ENCODE data around the gene RHOF. TPM values are rescaled to one million over a fixed set of nuclear protein-coding genes. Genes with fewer than 3 reads are reported as not detected.

RHOF gene
- polyA plus RNA-seq, 1 of the 3 experiments (the other 2 are of a cell fraction): 5.0 TPM

- Histone ChIP-seq H3K4me3 (ENCODE audit: low read depth in 2 of 2, low read length in 1 of 2) (no peak overlapping the region), H3K4me1 (ENCODE audit: control insufficient read depth in 1 of 2, insufficient read depth in 2 of 2, low read depth in 1 of 2, low read length in 1 of 2) (peaks cover 17 to 18% of the 10 kb centered on the region in 2 experiments; a peak in 2 of 4 replicates), H3K9me2 (no peaks in the 10 kb centered on the region), H3K27me3 (ENCODE audit: insufficient read depth) (no peaks in the 10 kb centered on the region), H3K36me3 (replicated peaks in 1 of 2; ENCODE audit: control insufficient read depth in 1 of 2, insufficient read depth in 2 of 2, low read length in 1 of 2) (peaks cover 49 to 54% of the 10 kb centered on the region in 2 experiments), H3F3A (replicated peaks; ENCODE audit: insufficient read depth) (peaks cover 15% of the 10 kb centered on the region), H3K4me2 (no peak overlapping the region), H3K27ac (ENCODE audit: low read depth in 2 of 2, low read length in 1 of 2) (no peak overlapping the region), H2AFZ (ENCODE audit: low read depth) (no peak overlapping the region), H3K9ac (no peak overlapping the region), H3K79me2 (ENCODE audit: insufficient read depth) (peaks cover 66% of the 10 kb centered on the region), H3K9me3 (no peaks in the 10 kb centered on the region), H4K20me1 (ENCODE audit: insufficient read depth) (peaks cover 41% of the 10 kb centered on the region)
- CTCF ChIA-PET: interaction anchor here (3.9 to 18.3 kb wide), 4 partner anchors 14 to 41 kb away, joined by 36 to 675 read pairs (median 45); partner anchors contain the start of gene RHOF
- TF ChIP-seq MXI1 (IDR thresholded peaks at IDR 0.05; ENCODE audit: low read depth, low read length) (no peak), RXRA (IDR thresholded peaks at IDR 0.05; ENCODE audit: borderline replicate concordance, low read depth) (no peak), MEF2A (IDR thresholded peaks at IDR 0.05; ENCODE audit: borderline replicate concordance, low read depth) (no peak), RFX5 (IDR thresholded peaks at IDR 0.05; ENCODE audit: low read length) (no peak), REST (IDR thresholded peaks at IDR 0.05; ENCODE audit: low read depth, low read length) (no peak), NRF1 (IDR thresholded peaks at IDR 0.05; ENCODE audit: low read depth, low read length) (no peak), ZBTB33 (IDR thresholded peaks at IDR 0.05; ENCODE audit: borderline replicate concordance, low read depth) (no peak)
- TF ChIP-seq, protein P1, sequence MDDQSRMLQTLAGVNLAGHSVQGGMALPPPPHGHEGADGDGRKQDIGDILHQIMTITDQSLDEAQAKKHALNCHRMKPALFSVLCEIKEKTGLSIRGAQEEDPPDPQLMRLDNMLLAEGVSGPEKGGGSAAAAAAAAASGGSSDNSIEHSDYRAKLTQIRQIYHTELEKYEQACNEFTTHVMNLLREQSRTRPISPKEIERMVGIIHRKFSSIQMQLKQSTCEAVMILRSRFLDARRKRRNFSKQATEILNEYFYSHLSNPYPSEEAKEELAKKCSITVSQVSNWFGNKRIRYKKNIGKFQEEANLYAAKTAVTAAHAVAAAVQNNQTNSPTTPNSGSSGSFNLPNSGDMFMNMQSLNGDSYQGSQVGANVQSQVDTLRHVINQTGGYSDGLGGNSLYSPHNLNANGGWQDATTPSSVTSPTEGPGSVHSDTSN (IDR thresholded peaks at IDR 0.05): no peak
- POLR2A ChIA-PET: no interaction called here
- no peak for DNase-seq
- 94% methylated on average over 14 of the region's 14 CpGs for WGBS (ENCODE audit: low lambda C conversion rate)
Measured at GRCh38 chr12:121813951-121814350, 20.5 kb upstream of the RHOF start.

Measured in SK-N-SH (cell line).